GM19035 (cell line): ENCODE data around the gene PHEX.

Experiments
- ATAC-seq: cut with Tn5 transposase; IDR thresholded peaks from one replicate; pipeline ENCODE4 v1.9.1; 2021; ENCODE audit not compliant: unreplicated experiment

PHEX gene

GRCh38 chrX:22032084-22032483 lies at the start of gene PHEX:
TSS of gene PHEX (plus strand) at chrX:22032325. CDS start at chrX:22033006, 681 bp downstream.
- no peak for ATAC-seq

DNA sequence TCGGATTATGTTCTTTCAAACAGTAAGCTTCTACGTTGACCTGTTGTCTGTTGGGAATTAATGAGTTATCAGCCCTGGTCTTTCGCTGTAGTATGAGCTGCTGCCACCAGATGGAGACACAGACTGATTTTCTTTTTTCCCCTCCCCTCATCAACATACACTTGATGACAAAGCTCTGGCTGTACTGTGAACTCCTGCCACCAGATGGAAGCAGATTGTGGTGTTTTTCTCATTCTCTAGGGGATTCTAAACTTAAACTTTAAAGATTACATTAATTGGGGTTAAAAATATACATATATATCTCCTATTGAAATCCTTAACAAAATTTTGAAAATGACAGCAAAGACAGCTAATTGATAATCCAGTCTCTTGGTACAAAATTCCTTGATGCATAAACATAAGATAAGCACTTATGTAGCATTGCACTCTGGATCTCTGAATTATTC lies 46.8 kb upstream of the PHEX start:
- ATAC-seq: peak; percentile 87

DNA sequence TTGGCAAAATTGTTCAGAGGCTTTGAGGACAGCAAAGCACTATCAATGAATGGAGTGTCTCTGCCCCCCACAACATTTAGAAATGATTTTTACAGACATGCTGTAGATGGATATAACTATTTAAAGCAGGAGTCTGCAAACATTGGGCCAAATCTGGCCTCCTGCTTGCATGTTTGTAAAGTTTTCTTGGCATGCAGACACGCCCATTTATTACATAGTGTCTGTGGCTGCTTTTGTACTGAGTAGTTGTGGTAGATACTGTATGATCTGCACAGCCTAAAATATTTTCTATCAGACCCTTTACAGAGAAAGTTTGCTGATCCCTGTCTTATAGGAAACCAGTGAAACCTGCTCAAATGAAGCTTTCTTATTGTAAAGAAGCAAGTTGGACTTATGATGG lies 45.5 kb upstream of the PHEX start:
- ATAC-seq: no peak

- ATAC-seq: no peak
These were observed 42.7 kb upstream of the PHEX start for GRCh38 chrX:21989384-21989783.

GRCh38 chrX:21990832-21991231 lies 41.3 kb upstream of the PHEX start:
- no peak for ATAC-seq

DNA sequence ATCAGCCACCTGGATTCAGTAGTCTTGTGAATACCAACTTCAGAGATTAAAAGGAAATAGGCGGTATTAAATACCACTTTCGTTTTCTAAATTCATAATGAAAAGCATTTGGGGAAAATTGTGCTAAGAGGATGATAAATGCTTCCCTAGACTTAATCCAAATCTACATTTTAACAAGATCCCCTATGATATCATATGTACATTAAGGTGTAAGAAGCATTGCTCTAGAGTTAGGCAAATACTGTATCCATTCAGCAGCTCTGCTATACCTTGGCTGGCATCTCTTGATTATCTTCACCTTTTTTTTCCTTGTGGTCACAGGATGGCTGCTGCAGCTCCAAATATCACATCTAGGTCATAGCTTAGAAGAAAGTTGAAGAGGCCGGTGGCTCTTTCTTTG lies 40.6 kb upstream of the PHEX start:
- ATAC-seq: no peak

GRCh38 chrX:21993265-21993664 lies 38.9 kb upstream of the PHEX start:
- ATAC-seq: peak; percentile 89

DNA sequence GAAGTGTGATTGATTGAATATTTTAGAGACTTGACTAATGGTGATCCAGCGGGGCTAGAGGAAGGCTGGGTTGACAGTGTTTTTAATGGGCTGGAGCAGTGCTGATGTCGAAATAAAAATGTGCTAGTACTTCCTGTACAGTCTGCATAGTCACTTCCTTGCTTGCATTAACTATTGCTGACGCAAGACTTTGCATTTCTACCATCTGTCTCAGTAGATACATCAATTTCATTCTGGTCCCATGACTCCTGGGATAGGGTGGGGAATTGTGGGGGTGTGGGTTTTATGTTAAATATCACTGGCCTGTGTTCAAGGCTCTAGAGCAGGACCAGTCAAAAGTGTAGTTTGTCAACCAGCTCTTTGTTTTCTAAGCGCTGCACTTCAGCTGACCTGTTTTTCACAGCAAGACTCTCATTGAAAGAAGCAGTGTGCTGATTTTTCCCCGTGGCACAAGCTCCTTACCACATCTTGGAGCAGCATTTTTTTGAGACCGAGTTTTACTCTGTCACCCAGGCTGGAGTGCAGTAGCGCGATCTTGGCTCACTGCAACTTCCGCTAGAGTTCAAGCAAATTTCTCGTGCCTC lies 35.2 kb upstream of the PHEX start:
- no peak for ATAC-seq

DNA sequence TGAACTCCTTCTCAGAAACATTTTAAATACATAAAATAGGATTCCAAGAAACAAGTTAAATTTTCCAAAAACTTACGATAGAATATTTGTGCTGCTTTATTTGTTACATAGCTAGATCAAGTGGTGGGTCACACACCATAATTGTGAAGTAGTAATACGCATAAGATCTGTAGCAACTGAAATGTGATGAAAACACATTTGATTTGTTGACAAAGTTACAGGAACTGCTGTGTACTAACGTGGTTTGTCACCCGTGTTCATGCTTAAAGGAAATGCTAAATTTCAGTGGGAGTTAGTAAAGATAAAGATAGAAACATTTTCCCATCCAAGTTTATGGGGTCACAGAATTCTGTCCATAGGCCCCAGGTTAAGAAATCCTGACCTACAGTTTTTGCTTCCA lies 34.1 kb upstream of the PHEX start:
- no peak for ATAC-seq

DNA sequence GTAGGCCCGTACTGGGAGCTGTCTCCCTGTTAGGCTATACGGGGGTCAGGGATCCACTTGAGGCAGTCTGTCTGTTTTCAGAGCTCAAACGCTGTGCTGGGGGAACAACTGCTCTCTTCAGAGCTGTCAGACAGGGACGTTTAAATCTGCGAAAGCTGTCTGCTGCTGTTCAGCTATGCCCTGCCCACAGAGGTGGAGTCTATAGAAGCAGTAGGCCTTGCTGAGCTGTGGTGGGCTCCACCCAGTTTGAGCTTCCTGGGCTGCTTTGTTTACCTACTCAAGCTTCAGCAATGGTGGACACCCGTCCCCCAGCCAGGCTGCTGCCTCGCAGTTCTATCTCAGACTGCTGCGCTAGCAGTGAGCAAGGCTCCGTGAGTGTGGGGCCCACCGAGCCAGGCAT lies 27.3 kb upstream of the PHEX start:
- no peak for ATAC-seq

GRCh38 chrX:22012051-22012450 lies 20.1 kb upstream of the PHEX start:
- no peak for ATAC-seq

GRCh38 chrX:22012931-22013330 lies 19.2 kb upstream of the PHEX start:
- no peak for ATAC-seq

DNA sequence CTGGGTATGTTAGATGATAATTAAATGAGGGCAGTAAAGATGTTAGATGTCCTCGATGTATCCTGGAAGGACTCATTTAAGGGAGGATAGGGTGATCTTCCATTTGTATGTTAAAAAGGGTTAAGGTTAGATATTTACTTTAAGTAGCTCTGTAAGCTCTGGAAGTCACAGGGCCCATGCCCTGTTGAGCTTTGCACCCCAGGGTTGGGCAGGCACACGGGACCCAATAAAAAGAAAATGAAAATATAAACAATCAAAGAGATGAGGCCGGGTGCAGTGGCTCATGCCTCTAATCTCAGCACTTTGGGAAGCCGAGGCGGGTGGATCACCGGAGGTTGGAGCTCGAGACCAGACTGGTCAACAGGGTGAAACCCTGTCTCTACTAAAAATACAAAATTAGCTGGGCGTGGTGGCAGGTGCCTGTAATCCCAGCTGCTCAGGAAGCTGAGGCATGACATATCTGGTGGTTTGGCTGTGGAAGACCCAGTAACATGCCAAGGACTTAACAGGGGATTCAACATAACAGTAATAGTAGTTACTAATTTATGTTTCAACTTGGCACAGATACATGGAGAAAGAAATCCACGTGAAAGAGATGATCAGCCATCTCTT lies 16.9 kb upstream of the PHEX start:
- no peak for ATAC-seq

GRCh38 chrX:22021751-22022324 lies 10.3 kb upstream of the PHEX start:
- ATAC-seq: no peak

DNA sequence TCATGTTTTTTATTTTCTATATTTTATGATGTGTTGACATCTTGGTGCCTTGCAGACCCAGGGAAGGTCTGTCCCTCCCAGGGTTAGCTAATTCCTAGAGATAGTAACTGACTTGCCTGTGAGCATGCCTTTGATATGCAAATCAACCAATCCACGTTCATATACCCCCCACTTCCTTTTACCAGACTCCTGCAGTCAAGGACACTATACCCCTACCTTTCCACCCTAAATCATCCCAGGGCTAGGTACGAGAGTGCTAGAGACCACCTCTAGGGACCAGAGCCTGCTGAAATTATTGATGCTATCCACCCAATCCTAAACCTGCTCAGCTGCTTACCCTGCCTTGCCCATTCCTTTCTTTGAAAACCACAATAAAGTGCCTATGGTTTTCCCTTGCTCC lies 7.5 kb upstream of the PHEX start:
- no peak for ATAC-seq

DNA sequence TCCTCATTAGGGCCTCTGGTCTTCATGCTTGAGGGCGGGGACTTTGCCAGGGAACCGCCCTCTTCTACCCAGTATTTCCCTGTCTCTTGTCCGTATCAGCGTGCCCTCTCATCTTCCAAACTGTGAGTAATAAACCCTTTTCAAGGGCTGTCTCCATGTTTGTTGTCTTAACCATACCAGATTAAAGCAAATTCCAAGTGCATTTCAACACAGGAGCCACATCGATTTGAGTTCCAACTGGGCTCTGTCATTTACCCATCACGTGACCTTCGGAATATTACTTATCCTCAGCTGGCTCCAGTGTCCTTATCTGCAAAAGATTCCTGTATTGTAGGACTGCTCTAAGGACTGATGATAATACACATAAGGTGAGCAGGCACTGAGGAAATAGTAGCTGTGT lies 6.4 kb upstream of the PHEX start:
- no peak for ATAC-seq

GRCh38 chrX:22026731-22027130 lies 5.4 kb upstream of the PHEX start:
- ATAC-seq: no peak

DNA sequence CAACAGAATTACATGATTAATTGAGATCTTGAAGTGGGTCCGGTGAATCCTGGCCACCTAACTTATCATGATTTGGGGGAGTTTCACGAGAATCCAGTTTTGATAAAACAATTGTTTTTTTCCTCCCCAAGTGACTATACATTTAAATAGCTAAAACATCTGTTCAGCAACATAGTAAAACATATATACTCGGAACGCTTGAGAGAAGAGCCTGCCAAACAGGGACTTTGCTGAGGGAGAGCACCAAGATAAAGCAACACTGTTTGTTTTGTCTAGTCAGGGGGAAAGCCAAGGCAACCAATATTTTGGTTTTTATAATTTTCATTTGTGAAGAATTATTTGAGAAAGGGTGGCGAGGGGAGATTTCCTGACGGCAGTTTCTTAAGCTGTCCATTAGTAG lies 381 bp downstream of the PHEX start:
- no peak for ATAC-seq

DNA sequence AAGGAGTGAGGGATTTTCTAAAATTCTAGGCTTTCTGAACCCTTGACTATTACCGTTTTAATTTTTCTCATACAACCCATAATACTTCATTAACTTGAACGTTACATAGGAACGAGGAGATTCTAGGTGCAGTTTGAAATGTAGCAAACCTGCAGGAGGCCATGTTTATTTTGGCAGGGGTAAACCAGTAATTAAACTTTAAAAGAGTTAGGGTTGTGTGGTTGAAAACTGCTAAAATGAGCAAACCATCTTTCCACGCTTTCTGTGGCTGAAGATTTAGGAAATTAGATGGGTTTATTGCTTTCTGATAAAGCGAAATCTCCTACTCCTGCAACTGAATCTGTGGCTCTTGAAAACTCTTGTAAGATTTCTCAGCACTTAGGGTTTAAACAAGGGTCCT lies 1.7 kb downstream of the PHEX start:
- ATAC-seq: no peak

- ATAC-seq: no peak
These were observed 3.1 kb downstream of the PHEX start for GRCh38 chrX:22035236-22035635.

DNA sequence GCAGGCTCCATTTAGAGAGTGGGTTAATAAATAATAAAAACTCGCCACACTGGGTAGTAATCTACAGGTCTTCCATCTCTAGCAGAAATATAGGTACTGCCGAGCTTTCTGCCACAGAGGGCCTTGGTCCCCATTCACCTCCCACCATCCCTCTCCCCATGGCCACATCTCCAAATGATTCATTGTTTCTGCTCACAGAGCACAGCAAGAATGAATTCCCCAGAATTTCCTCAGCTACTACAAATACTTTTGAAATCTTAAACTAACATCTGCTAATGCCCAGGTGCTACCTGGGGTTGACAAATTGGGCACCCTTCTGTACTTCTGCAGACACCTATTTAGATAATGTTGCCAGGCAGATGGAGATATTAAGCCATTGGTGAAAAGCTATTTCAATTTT lies 5.1 kb downstream of the PHEX start:
- ATAC-seq: no peak

DNA sequence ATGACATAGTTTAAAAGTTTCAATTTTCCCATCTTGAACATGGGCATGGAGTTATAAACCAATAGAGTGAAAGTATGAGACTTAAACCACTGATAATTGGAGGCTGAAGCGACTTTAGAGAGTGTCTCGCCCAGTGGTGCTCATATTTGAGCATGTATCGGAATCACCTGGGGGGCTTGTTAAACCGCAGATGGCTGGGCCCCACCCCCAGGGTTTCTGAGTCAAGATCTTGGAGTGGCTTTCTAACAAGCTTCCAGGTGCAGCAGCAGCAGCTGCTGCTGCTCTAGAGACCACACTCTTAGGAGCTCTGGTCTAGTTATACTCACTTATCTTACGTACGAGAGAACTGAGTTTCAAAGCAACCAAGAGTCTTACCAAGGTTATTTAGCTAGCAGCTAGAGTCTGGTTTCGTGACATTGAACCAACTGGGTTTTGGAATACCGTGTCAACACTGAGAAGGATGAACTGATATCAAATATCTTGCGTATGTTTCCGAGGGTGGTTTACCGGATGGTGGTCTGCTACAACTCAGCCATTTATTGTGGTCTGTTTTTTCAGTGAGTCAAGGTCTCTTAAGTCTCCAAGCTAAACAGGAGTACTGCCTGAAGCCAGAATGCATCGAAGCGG lies 5.9 kb downstream of the PHEX start:
- no peak for ATAC-seq
